Spinal cord (tissue), 10 donors: ENCODE measurements around the gene PCDHGA1. TPM values are rescaled to one million over a fixed set of nuclear protein-coding genes. Genes with fewer than 3 reads are reported as not detected.
A peak's percentile ranks its signal among the peaks of the same experiment; 100 is the strongest.

Experiments used
- DNase-seq, 6 donors: peaks; one replicate each; pipeline versions ENCODE4 v3.0.0 to v3.0.0-alpha.2; 2013 to 2015; ENCODE audit warnings: low spot score in 6 of 6, low read depth in 4 of 6
- H3K27ac ChIP-seq: one replicate; pipeline ENCODE4 v1.5.1; 2013; ENCODE audit warnings: low read depth, low read length, control low read depth
- H3K27me3 ChIP-seq: one replicate; pipeline ENCODE4 v1.6.1; 2013; ENCODE audit warnings: low read length; ENCODE audit not compliant: control insufficient read depth, insufficient read depth
- H3K36me3 ChIP-seq: one replicate; pipeline ENCODE4 v1.6.1; 2013; ENCODE audit warnings: low read length; ENCODE audit not compliant: control insufficient read depth, insufficient read depth
- H3K4me1 ChIP-seq: one replicate; pipeline ENCODE4 v1.6.1; 2013; ENCODE audit warnings: low read length; ENCODE audit not compliant: control insufficient read depth, insufficient read depth
- H3K4me3 ChIP-seq: one replicate; pipeline ENCODE4 v1.5.1; 2013; ENCODE audit warnings: low read depth, low read length, control low read depth
- H3K9me3 ChIP-seq: one replicate; pipeline ENCODE4 v1.6.1; 2013; ENCODE audit warnings: low read length; ENCODE audit not compliant: control insufficient read depth, insufficient read depth
- WGBS: methylation state at CpG from one replicate; pipeline ENCODE4 v1.1.5; 2013; ENCODE audit warnings: missing lambda C conversion rate; ENCODE audit not compliant: insufficient coverage; 5-methylcytosine and 5-hydroxymethylcytosine counted together
- polyA plus RNA-seq, 2 donors: library from polyadenylated mRNA; unstranded; fragments of 120-200 nt; gene quantifications; one replicate each; pipeline ENCODE4 v1.2.1, GENCODE V29; 2013; ENCODE audit not compliant: insufficient read length in 2 of 2
- total RNA-seq, 2 donors: library from RNA; depleted of rRNA in 1 of 2; stranded (reverse); fragments of 120-200 nt in 1 of 2; fragments of >200 nt in 1 of 2; gene quantifications; one replicate each; pipeline versions ENCODE4 v1.2.3 to v1.2.4, GENCODE V29; 2013 to 2014
- donor health status: healthy.

PCDHGA1 gene
- total and polyA plus RNA-seq, 4 donors = 1.4 to 3.8 (median 2.7) TPM

GRCh38 chr5:141543053-141543452 is 212.7 kb downstream of the PCDHGA1 start:
- Histone ChIP-seq H3K4me1 (no peaks in the 10 kb centered on the region), H3K4me3 (no peak overlapping the region), H3K9me3 (peaks cover 3% of the 10 kb centered on the region), H3K27ac (no peak overlapping the region), H3K36me3 (peaks cover 5% of the 10 kb centered on the region), H3K27me3 (no peaks in the 10 kb centered on the region)
- WGBS = no CpG with 5 or more reads among the region's 2 CpGs
- DNase-seq = no peak

DNA sequence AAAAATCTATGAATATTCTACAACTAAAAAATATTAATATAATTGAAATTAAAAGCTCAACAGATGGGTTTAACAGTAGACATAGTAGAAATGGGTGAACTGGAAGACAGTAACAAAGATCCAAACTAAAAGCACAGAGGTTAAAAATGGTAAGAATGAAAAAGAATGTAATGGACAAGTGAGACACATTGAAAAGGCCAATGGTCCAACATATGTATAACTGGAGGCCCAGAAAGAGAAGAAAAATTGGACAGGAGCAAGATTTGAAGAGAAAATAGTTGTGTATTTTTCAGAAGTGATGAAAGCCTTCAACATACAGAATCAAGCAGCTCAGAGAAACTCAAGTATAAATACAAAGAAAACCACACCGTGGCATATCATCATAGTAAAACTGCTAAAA is 217.2 kb downstream of the PCDHGA1 start:
- H3K27me3 ChIP-seq = no peaks in the 10 kb centered on the region
- peaks cover 3% of the 10 kb centered on the region for H3K9me3 ChIP-seq
- WGBS = no CpG with 5 or more reads among the region's 1 CpG
- DNase-seq = peak in 2 of 6 donors; percentile 14 to 23
- H3K4me3 ChIP-seq = no peak overlapping the region
- H3K4me1 ChIP-seq = no peaks in the 10 kb centered on the region
- H3K36me3 ChIP-seq = peaks cover 5% of the 10 kb centered on the region
- H3K27ac ChIP-seq = no peak overlapping the region

GRCh38 chr5:141547921-141548320 is 217.6 kb downstream of the PCDHGA1 start:
- no peak for DNase-seq
- 100% methylated on average over 2 of the region's 5 CpGs for WGBS
- Histone ChIP-seq H3K4me1 (no peaks in the 10 kb centered on the region), H3K4me3 (no peak overlapping the region), H3K27ac (no peak overlapping the region), H3K9me3 (peaks cover 3% of the 10 kb centered on the region), H3K36me3 (peaks cover 5% of the 10 kb centered on the region), H3K27me3 (no peaks in the 10 kb centered on the region)

DNA sequence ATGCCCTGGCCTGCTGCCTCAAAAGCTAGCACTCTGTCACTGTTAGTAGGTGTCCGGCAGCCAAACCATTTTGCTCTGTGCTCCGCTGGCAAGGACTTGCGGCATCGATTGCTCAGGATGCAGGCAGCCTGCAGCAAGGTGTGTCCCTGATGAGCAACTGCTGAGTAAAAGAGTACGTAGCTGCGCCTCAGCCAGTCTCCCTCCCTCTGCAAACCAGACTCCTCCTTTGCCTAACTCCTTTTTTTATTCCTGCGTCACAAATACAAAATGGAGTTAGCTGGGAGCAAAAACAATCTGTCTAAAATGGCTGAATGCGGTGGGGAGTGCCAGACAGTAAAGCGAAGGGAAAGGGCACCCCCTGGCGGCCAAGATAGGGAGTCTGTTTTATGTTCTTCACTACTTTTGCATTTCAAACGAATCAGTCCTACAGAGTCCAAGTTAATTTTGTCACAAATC is 227.4 kb downstream of the PCDHGA1 start:
- Histone ChIP-seq H3K27me3 (no peaks in the 10 kb centered on the region), H3K36me3 (no peaks in the 10 kb centered on the region), H3K4me3 (peak overlapping the region; percentile 31), H3K4me1 (no peaks in the 10 kb centered on the region), H3K9me3 (no peaks in the 10 kb centered on the region), H3K27ac (peak overlapping the region; percentile 90)
- WGBS = 25% methylated on average over 5 of the region's 11 CpGs
- peak; percentile 91 to 99 (median 94) for DNase-seq

DNA sequence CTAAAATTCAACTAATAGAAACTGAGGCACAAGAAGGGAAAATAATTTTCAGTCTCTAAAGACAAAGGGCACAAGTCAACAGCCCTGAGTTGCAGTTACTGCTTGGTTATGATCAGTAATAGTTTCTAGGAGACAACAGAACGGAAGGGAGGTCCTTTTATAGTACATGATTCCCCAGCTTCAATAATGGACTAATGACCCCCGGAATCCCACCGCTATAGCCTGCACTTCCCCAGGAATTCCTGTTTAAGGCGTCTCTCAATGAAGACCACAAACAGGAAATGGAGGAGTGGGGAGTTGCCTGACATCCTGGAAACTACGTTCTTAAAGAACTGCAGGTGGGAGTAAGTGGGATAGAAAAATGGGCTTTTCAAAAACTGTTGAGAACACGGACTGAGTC is 227.8 kb downstream of the PCDHGA1 start:
- H3K27ac ChIP-seq = peak overlapping the region; percentile 90
- no peaks in the 10 kb centered on the region for H3K27me3 ChIP-seq
- 28% methylated on average over 3 of the region's 6 CpGs for WGBS
- H3K4me1 ChIP-seq = no peaks in the 10 kb centered on the region
- no peaks in the 10 kb centered on the region for H3K36me3 ChIP-seq
- no peak for DNase-seq
- H3K9me3 ChIP-seq = no peaks in the 10 kb centered on the region
- no peak overlapping the region for H3K4me3 ChIP-seq

- no peak overlapping the region for H3K4me3 ChIP-seq
- peak overlapping the region; percentile 95 for H3K27ac ChIP-seq
- no peaks in the 10 kb centered on the region for H3K36me3 ChIP-seq
- no peaks in the 10 kb centered on the region for H3K4me1 ChIP-seq
- H3K27me3 ChIP-seq = no peaks in the 10 kb centered on the region
- peak in 2 of 6 donors; percentile 10 to 16 for DNase-seq
- no peaks in the 10 kb centered on the region for H3K9me3 ChIP-seq
Observed at GRCh38 chr5:141559461-141559860, 229.1 kb downstream of the PCDHGA1 start.

- Histone ChIP-seq H3K4me1 (no peaks in the 10 kb centered on the region), H3K27ac (peak overlapping the region; percentile 95), H3K4me3 (no peak overlapping the region), H3K27me3 (no peaks in the 10 kb centered on the region), H3K36me3 (no peaks in the 10 kb centered on the region), H3K9me3 (no peaks in the 10 kb centered on the region)
- DNase-seq = peak in 2 of 6 donors; percentile 77 to 86
Observed at GRCh38 chr5:141560151-141560550, 229.8 kb downstream of the PCDHGA1 start.

DNA sequence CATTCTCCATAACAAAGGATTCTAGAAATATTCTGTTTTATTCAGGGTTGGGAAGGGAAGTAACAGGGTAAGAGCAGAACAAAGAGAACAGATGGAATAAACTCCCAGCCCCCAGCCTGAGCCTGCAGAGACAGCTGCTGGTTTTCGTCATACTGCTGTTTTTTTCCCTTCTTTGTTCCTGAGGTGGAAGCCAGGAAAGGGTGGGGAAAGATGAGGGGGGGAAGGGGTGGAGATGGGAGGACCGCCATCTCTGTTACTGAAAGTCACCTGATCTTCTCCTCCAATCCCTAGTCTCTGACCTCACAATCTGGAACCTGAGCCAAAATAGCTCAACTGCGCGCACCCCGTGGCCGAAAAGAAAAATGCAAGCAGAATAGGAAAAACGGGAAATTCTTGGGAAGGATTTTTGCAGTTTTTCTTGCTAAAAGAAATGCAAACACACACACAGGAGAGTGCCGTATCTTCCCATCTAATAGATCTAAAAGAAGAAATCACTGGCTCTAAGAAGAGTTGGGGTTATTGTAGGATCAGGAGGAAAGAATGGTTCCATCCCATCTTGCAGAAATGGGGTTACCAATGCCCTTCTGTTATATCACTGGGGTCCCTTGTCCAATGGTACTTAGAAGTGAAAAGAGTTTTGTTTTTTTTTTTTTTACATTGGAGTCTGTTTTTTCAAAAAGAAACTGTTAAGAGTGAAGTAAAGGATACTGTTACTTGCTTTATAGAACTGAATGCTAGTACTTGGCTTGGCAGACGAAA is 230.6 kb downstream of the PCDHGA1 start:
- WGBS = no CpG with 5 or more reads among the region's 9 CpGs
- peaks cover 3% of the 10 kb centered on the region for H3K36me3 ChIP-seq
- H3K27me3 ChIP-seq = no peaks in the 10 kb centered on the region
- no peaks in the 10 kb centered on the region for H3K9me3 ChIP-seq
- peak overlapping the region; percentile 95 for H3K27ac ChIP-seq
- H3K4me3 ChIP-seq = peak overlapping the region; percentile 24
- peak; percentile 88 to 99 (median 94) for DNase-seq
- no peaks in the 10 kb centered on the region for H3K4me1 ChIP-seq
